ENCODE data around the gene DAPP1. TPM values are rescaled to one million over a fixed set of nuclear protein-coding genes. Genes with fewer than 3 reads are reported as not detected.

DAPP1 gene
- total RNA-seq, 2 donors from 2014 or later: 24.5 to 50.4 TPM

DNA sequence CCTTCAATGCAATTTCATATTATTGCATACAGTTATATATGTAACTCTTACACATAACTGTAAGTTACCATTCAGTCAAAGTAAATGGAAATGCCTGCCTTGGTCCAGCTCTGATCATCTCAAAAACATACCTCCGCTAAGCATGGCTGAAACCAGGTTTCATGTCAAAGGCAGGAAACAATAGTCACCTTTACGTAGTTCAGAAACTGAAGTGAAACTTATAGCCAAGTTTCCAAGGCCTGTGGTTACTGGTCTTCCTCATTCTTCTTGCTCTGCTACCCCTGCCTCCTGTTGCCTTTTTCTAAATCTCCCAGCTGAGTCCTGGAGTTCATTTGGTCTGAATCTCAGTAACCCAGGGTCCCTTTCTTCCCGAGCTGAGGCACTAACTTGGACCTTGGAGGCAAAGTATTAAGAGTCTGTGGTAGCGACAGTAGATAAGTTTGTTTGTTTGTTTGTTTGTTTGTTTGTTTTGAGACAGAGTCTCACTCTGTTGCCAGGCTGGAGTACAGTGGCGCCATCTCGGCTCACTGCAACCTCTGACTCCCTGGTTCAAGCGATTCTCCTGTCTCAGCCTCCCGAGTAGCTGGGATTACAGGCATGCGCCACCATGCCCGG, 30.8 kb downstream of the DAPP1 start:
- DNase-seq (no peak), ATAC-seq (peak; percentile 61)
- Mint-ChIP-seq H3K27ac (peak overlapping the region; percentile 94), H3K4me3 (peak overlapping the region; percentile 76), H3K4me1 (peaks cover 45% of the 10 kb centered on the region), H3K27me3 (no peaks in the 10 kb centered on the region), H3K36me3 (ENCODE audit: low read depth) (peaks cover 4% of the 10 kb centered on the region)
- H3K9me3 ChIP-seq (ENCODE audit: control insufficient read depth, low read length, poor library complexity, severe bottlenecking): no peaks in the 10 kb centered on the region

DNA sequence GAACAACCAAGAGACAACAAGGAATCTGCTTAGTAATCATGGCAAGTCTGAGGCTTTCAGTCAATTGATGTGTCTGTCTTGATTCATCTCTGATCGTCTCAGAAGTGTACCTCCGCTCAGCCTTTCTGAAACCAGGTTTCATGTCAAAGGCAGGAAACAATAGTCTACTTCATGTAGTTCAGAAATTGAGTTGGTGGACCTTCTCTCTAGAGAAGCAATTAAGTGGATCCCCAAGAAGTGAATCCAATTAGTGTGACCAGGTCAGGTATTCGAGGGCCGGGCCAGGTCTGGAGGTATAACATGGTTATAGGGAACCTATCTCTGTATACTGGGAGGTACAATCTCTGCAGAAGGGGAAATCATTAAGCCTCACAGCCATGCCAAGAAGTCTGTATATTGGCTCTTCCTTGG, 32.0 kb downstream of the DAPP1 start:
- H3K9me3 ChIP-seq (ENCODE audit: control insufficient read depth, low read length, poor library complexity, severe bottlenecking): no peaks in the 10 kb centered on the region
- peak overlapping the region; percentile 94 for H3K27ac Mint-ChIP-seq
- H3K4me3 Mint-ChIP-seq: peak overlapping the region; percentile 76
- peaks cover 2% of the 10 kb centered on the region for H3K36me3 Mint-ChIP-seq (ENCODE audit: low read depth)
- peaks cover 43% of the 10 kb centered on the region for H3K4me1 Mint-ChIP-seq
- DNase-seq (no peak), ATAC-seq (peak; percentile 40)
- H3K27me3 Mint-ChIP-seq: no peaks in the 10 kb centered on the region

DNA sequence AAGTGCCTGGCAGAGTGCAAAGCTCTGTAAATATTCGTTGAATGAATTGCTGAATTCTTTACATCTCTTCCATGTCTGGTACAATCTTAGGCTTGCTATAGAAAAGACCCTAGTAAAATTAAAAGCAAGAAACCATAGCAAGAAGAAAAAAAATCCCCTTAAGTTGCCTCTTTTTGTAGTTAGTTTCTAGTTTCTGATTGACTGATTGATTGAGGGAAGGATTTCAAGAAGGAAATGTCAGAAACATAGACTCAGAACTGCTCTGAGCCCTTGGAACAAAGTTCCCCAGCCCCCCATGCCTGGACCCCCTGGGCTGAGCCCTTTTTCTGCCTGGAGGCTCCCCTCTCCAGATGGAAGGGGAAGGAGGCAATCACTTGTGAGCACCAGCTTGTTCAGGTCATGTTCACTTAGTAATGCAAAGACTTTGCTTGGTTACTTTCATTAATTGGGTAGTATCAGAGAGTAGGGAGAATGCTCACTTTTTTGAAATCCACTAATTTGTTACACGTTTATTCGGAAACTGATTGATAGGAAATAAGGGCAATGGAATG, 35.6 kb downstream of the DAPP1 start:
- peak overlapping the region; percentile 84 for H3K27ac Mint-ChIP-seq
- H3K27me3 Mint-ChIP-seq: no peaks in the 10 kb centered on the region
- H3K9me3 ChIP-seq (ENCODE audit: control insufficient read depth, low read length, poor library complexity, severe bottlenecking): no peaks in the 10 kb centered on the region
- DNase-seq: no peak
- no peak for ATAC-seq
- peaks cover 50% of the 10 kb centered on the region for H3K4me1 Mint-ChIP-seq
- peak overlapping the region; percentile 49 for H3K4me3 Mint-ChIP-seq
- peaks cover 11% of the 10 kb centered on the region for H3K36me3 Mint-ChIP-seq (ENCODE audit: low read depth)

DNA sequence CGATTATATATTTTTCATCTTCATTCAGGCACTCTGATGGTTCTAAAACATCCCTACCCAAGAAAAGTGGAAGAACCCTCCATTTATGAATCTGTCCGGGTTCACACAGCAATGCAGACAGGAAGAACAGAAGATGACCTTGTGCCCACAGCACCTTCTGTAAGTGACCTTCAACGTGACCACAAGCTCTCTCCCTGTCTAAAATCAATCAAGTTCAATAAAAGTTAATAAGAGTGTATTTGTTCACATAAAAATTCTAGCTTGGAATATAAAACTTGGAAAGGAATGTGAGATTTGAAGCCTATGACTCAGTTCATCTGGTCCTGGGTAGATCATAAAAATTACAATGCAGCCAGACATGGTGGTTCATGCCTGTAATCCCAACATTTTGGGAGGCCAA, 36.6 kb downstream of the DAPP1 start:
- H3K27me3 Mint-ChIP-seq: no peaks in the 10 kb centered on the region
- no peak for DNase-seq
- no peak overlapping the region for H3K4me3 Mint-ChIP-seq
- peak overlapping the region; percentile 84 for H3K27ac Mint-ChIP-seq
- H3K36me3 Mint-ChIP-seq (ENCODE audit: low read depth): peaks cover 11% of the 10 kb centered on the region
- peaks cover 42% of the 10 kb centered on the region for H3K4me1 Mint-ChIP-seq
- no peaks in the 10 kb centered on the region for H3K9me3 ChIP-seq (ENCODE audit: control insufficient read depth, low read length, poor library complexity, severe bottlenecking)
- no peak for ATAC-seq

DNA sequence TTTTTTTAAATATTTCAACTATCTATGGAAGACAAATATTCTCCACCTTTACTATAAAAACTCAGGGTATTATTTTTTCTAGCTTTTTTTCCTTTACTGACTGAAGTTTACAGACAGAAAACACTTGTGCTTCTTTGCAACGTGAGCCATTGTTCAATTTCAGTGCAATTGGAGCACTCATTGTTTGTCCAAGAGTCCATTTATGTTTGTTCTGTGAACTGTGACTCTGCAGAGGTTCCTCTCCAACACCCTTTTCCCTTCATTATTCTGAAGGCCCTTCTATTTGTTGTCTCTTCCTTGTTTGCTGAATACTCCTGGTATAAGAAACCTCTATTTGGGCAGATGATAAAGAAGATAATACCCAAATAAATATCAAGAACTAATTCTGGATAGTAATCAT, 37.4 kb downstream of the DAPP1 start:
- peaks cover 38% of the 10 kb centered on the region for H3K4me1 Mint-ChIP-seq
- H3K27ac Mint-ChIP-seq: no peak overlapping the region
- no peaks in the 10 kb centered on the region for H3K27me3 Mint-ChIP-seq
- no peak overlapping the region for H3K4me3 Mint-ChIP-seq
- DNase-seq (no peak), ATAC-seq (no peak)
- no peaks in the 10 kb centered on the region for H3K9me3 ChIP-seq (ENCODE audit: control insufficient read depth, low read length, poor library complexity, severe bottlenecking)
- peaks cover 11% of the 10 kb centered on the region for H3K36me3 Mint-ChIP-seq (ENCODE audit: low read depth)

DNA sequence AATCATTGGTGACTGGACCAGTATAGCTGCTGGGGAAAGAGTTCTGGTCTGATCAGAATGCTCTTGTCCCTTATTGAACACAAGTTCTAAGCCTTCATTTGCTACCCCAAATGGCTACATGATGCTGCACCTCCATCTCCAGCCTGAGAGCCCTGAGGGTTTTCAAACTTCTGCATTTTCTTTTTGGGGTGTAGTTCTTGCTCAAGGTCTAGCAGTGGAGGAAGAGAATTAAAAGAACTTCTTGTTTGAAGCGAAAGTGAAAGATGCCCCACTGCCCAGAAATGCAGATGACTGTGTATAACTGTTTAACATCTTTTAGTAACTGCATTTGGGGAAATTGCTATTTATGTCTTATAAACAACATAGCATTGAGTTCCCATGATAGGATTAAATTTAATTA, 39.1 kb downstream of the DAPP1 start:
- Mint-ChIP-seq H3K4me3 (peak overlapping the region; percentile 61), H3K4me1 (peaks cover 40% of the 10 kb centered on the region), H3K36me3 (ENCODE audit: low read depth) (peaks cover 15% of the 10 kb centered on the region), H3K27ac (peak overlapping the region; percentile 53), H3K27me3 (no peaks in the 10 kb centered on the region)
- H3K9me3 ChIP-seq (ENCODE audit: control insufficient read depth, low read length, poor library complexity, severe bottlenecking): no peaks in the 10 kb centered on the region
- DNase-seq: no peak
- ATAC-seq: peak; percentile 62

DNA sequence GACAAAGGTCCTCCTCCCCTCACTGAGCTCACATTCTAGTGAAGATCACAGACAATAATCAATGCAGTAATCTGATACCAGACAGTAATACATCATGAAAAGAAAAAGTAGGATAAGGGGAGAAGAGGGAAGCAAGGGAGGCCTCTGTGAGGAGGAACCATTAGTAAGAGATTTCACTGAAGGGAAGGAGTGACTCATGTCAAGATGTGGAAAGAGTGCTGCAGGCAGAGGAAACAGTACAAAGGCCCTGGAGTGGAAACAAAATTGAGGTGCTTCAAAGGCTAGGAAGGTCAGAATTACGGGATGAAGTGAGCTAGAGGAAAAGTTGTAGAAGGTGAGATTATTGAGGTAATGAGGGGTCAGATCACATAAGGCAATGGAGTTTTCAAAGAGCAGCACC, 39.5 kb downstream of the DAPP1 start:
- peaks cover 15% of the 10 kb centered on the region for H3K36me3 Mint-ChIP-seq (ENCODE audit: low read depth)
- ATAC-seq: peak; percentile 58
- no peaks in the 10 kb centered on the region for H3K9me3 ChIP-seq (ENCODE audit: control insufficient read depth, low read length, poor library complexity, severe bottlenecking)
- H3K4me1 Mint-ChIP-seq: peaks cover 36% of the 10 kb centered on the region
- DNase-seq: no peak
- no peaks in the 10 kb centered on the region for H3K27me3 Mint-ChIP-seq
- H3K4me3 Mint-ChIP-seq: peak overlapping the region; percentile 31
- H3K27ac Mint-ChIP-seq: peak overlapping the region; percentile 53

DNA sequence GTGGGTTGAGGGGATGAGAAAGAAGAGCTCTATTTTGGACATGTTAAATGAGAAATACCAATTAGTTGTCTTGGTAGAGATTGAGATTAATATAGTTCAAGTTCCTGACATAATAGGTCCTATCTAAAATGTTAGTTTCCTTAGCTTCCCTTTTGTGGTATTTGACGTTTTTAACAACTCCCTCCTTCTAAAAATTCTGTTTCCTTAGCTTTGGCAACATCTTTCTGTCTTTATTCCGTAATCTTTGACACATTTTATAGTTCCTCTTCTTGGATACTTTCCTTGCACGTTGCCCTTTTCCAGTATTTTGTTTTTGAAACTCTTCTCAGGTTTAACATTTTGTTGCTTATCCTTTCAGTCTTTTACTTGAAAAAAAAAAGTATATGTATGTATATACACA, 40.7 kb downstream of the DAPP1 start:
- peaks cover 28% of the 10 kb centered on the region for H3K4me1 Mint-ChIP-seq
- no peak overlapping the region for H3K4me3 Mint-ChIP-seq
- no peak for DNase-seq
- no peak for ATAC-seq
- no peak overlapping the region for H3K27ac Mint-ChIP-seq
- H3K9me3 ChIP-seq (ENCODE audit: control insufficient read depth, low read length, poor library complexity, severe bottlenecking): no peaks in the 10 kb centered on the region
- peaks cover 14% of the 10 kb centered on the region for H3K36me3 Mint-ChIP-seq (ENCODE audit: low read depth)
- no peaks in the 10 kb centered on the region for H3K27me3 Mint-ChIP-seq

DNA sequence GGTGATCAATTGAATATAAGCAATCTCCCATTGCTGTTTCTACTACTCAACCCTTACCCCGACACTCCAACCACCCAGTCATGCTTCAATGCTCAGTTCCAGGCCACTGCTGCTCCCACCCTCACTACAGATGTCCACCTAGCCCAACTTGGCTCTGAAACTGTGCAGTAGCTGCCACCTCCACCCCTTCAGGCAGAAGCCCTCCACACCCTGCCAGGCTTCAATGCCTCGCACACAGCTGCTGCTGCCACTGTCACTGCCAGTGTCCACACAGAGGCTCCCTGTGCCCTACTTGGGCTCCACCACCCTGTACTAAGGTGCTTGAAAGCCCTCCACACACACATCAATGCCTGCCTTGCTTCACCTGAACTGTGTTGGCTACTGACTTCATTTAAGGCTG, 43.0 kb downstream of the DAPP1 start:
- Mint-ChIP-seq H3K4me1 (peaks cover 25% of the 10 kb centered on the region), H3K4me3 (no peak overlapping the region), H3K27ac (no peak overlapping the region), H3K36me3 (ENCODE audit: low read depth) (peaks cover 11% of the 10 kb centered on the region), H3K27me3 (no peaks in the 10 kb centered on the region)
- ATAC-seq (no peak), DNase-seq (no peak)
- H3K9me3 ChIP-seq (ENCODE audit: control insufficient read depth, low read length, poor library complexity, severe bottlenecking): no peaks in the 10 kb centered on the region

DNA sequence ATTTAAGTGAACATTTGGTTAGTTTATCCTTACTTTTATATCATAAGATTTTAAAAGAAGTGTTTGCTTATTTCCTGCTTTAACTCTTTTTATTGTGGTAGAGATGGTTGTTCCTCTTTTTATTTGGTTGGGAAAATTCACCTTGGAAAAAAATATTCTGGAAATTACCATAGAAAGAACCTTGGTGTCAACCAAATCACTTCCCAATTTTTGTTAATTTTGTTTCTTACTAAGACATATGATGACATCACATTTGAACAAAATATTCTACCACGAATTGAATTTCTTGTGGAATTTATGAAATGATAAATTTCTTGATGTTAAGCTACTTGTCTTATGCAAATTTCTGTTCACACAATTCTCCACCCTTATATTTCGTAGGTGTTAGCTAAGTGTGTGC, 43.9 kb downstream of the DAPP1 start:
- Mint-ChIP-seq H3K27me3 (no peaks in the 10 kb centered on the region), H3K36me3 (ENCODE audit: low read depth) (peaks cover 8% of the 10 kb centered on the region), H3K27ac (no peak overlapping the region), H3K4me3 (no peak overlapping the region), H3K4me1 (peaks cover 17% of the 10 kb centered on the region)
- H3K9me3 ChIP-seq (ENCODE audit: control insufficient read depth, low read length, poor library complexity, severe bottlenecking): no peaks in the 10 kb centered on the region
- no peak for DNase-seq
- no peak for ATAC-seq

DNA sequence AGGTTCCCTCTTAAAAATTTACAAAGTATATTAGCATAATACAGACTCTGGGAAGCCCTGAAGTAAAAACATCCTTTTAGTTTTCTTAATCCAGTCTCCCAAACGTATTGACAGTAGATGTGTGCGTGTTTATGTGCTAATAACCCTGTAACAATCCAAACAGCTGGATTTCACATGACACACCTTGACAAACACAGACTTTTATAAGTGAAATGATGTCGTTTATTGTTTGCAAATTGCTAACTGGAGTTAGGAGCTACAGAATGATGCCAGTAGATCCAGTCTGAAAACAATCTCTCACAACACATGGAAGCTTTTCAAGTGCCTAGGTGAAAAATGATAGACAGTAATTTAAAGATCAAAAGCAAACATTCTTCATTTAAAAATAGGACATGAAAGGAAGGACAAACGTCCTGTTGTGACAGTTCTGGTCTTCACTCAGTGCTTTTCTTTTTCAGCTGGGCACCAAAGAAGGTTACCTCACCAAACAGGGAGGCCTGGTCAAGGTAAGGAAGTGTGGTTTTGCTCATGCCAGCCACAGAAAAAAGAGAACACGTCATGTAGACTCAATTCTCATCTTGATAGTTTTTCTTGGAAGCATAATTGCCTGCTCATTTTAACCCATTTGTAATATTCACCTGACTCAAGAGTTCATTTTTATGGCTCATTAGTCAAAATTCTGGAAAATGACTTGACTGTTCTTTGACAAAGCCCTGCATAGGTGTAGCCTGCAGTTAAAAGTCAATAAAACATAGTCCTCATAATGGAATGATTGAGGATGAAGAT, 44.7 kb downstream of the DAPP1 start:
- peaks cover 4% of the 10 kb centered on the region for H3K36me3 Mint-ChIP-seq (ENCODE audit: low read depth)

DNA sequence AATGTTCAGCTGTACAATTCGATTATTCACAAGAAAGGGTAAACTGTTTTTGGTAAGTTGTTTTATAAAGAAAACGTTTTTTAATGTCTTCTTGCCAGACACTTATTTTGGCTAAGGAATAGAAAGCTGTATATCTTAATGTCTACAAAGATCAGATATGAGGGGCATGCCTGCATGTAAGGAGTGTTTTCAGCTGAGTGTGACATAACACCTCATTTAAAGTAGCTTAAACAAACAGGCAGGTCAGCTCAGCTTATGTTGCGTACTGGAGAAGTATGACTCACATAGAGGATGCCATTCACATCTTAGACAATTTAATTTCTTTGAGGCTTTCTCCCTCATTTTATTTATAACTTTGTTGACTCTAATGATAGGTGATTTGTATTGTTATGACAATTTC, 47.2 kb downstream of the DAPP1 start:
- H3K36me3 Mint-ChIP-seq (ENCODE audit: low read depth): peaks cover 4% of the 10 kb centered on the region

More for the DNA sequence above, 44.7 kb downstream of the DAPP1 start:
- peaks cover 11% of the 10 kb centered on the region for H3K4me1 Mint-ChIP-seq
- DNase-seq: no peak
- no peaks in the 10 kb centered on the region for H3K27me3 Mint-ChIP-seq
- H3K9me3 ChIP-seq (ENCODE audit: control insufficient read depth, low read length, poor library complexity, severe bottlenecking): no peaks in the 10 kb centered on the region
- no peak for ATAC-seq
- H3K4me3 Mint-ChIP-seq: no peak overlapping the region
- H3K27ac Mint-ChIP-seq: no peak overlapping the region

DNA sequence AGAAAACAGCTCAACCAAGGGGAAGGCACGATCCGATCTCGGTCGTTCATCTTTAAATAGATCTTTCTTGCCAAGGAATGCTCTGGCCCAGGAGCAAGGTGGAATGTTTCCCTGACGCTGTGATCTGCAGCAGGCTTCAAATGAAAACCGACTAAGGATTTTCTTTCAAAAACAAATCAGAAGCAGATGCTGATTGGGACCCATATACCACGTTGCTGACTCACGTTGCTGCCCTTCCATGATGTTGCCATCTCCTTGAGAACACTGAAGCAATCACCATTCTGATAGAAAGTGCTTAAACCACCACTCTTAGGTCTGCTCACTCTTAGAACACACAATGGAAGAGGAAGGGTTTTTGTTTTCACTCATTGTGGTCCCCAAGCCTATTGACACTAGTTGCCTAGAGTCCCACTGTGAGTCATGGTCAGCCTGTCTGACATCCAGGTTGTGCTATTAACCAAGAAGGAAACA, 51.5 kb downstream of the DAPP1 start:
- no peaks in the 10 kb centered on the region for H3K9me3 ChIP-seq (ENCODE audit: control insufficient read depth, low read length, poor library complexity, severe bottlenecking)
- Mint-ChIP-seq H3K36me3 (ENCODE audit: low read depth) (peaks cover 4% of the 10 kb centered on the region), H3K4me1 (peaks cover 4% of the 10 kb centered on the region), H3K27me3 (no peaks in the 10 kb centered on the region), H3K4me3 (no peak overlapping the region), H3K27ac (no peak overlapping the region)
- ATAC-seq (no peak), DNase-seq (no peak)

More for the DNA sequence above, 47.2 kb downstream of the DAPP1 start:
- Mint-ChIP-seq H3K27me3 (no peaks in the 10 kb centered on the region), H3K4me3 (no peak overlapping the region), H3K27ac (peak overlapping the region; percentile 27), H3K4me1 (peaks cover 2% of the 10 kb centered on the region)
- H3K9me3 ChIP-seq (ENCODE audit: control insufficient read depth, low read length, poor library complexity, severe bottlenecking): no peaks in the 10 kb centered on the region
- no peak for ATAC-seq
- DNase-seq: no peak
